ENCODE results near the gene USP12.
"Not testable (repeated sequence)": the region's sequence is repeated elsewhere in the genome, so short reads cannot be mapped to it uniquely, and the experiment has no call there.

The USP12 gene

DNA sequence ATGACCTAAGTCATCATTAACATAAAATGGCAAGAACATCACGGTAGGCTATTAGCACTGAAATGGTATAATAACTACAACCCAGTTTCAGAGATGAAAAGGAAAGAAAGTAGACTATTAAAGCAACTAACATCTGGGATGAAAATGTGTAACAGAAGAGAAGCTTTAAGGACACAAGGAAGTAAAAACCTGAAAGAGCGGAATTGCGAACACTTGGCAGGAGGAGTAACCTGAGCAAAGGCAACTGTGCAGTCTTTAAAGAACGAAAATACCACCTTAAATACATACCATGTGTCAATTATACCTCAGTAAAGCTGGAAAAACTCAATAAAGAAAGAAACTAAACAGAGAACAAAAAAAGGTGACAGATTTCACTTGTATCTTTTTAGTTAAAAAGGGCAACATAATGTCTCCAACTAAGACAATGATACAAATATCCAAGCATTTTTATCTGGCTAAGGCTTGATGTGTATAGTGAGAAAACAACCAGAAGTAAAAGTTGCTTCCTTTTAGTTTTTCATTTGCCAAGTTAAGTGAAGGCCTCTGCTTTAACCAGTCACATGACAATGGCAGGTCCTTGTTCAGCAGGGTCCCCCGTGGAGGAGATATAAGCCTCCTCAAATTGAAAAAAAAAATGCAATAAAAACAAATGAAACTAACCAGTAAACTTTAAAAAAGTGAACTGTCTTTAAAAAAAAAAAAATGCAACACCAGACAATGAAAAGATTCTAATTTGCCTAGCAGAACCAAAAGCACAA is 11.6 kb downstream of the USP12 start:
- no peak for TF ChIP-seq LEF1 (IDR thresholded peaks at IDR 0.05; ENCODE audit: borderline replicate concordance)
- no peak for DNase-seq (ENCODE audit: extremely low spot score)
- ChIA-PET CTCF (no interaction called here), POLR2A (interaction anchor here (2.2 kb wide), 1 partner anchor 34 kb away, joined by 6 read pairs; no protein-coding TSS in a partner anchor)

DNA sequence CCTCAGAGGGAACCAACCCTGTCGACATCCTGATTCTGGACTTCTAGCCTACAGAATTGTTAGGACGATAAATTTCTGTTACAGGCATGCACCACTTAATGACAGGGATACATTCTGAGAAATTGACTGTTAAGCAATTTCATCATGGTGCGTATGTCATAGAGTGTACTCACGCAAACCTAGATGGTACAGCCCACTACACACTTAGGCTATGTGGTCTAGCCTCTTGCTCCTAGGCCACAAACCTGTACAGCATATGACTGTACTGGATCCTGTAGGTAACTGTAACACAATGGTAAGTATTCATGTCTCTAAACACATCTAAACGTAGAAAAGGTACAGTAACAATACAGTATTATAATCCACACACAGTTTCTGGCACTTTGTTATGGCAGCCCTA is 13.3 kb downstream of the USP12 start:
- ChIA-PET POLR2A (no interaction called here), CTCF (no interaction called here)
- no peak for TF ChIP-seq ZNF384 (IDR thresholded peaks at IDR 0.05)
- TF ChIP-seq CTBP1 (IDR thresholded peaks at IDR 0.05; ENCODE audit: borderline replicate concordance): no peak
- no peak for TF ChIP-seq FOXA1 (IDR thresholded peaks at IDR 0.05)
- TF ChIP-seq ARNT (IDR thresholded peaks at IDR 0.05): no peak
- TF ChIP-seq HDGF (IDR thresholded peaks at IDR 0.05; ENCODE audit: borderline replicate concordance): no peak
- no peak for TF ChIP-seq FOXK2 (IDR thresholded peaks at IDR 0.05)
- DNase-seq (ENCODE audit: extremely low spot score): no peak

DNA sequence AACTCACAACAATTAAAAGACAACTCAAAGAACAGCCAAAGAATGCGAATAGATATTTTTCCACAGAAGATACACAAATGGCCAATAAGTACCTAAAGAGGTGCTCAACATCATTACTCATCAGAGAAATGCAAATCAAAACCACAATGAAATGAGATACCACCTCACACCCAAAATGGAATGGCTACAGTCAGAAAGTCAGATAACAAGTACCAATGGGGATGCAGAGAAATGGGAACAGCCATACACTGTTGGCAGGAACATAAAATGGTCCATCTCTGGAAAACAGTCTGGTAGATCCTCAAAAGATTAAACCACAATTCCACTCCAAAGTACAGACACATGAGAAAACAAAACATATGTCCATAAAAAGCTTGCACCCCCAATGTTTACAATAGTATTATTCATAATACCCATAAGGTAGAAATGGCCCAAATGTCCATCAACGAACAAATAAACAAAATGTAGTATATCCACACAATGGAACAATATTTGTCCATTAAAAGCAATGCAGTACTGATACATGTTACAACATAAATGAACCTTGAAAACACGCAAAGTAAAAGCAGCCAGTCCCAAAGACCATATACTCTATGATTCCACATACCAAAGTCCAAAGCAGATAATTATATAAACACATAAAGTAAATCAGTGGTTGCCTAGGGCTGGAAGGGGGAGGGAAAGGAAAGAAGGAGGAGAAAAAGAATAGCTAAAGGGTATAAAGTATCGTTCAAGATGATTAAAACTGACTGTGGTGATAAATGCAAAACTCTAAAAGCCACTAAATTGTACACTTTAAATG is 19.6 kb downstream of the USP12 start:
- DNase-seq (ENCODE audit: extremely low spot score): no peak
- TF ChIP-seq TARDBP (IDR thresholded peaks at IDR 0.05) (no peak), ARNT (IDR thresholded peaks at IDR 0.05) (no peak)
- CTCF ChIA-PET: interaction anchor here (0.9 kb wide), 1 partner anchor 195 kb away, joined by 3 read pairs; no protein-coding TSS in a partner anchor
- POLR2A ChIA-PET: no interaction called here

DNA sequence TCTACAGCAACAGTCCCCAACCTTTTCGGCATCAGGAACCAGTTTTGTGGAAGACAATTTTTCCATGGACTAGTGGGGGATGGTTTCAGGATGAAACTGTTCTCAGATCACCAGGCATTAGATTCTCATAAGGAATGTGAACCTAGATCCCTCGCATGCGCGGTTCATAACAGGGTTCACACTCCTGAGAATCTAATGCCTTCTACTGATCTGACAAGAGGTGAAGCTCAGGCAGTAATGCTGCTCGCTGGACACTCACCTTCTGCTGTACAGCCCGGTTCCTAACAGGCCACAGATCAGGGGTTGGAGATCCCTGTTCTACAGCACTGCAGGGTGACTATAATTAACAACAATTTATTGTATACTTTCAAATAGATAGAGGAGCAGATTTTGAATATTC is 21.9 kb downstream of the USP12 start:
- DNase-seq (ENCODE audit: extremely low spot score): no peak
- CTCF ChIA-PET: no interaction called here
- POLR2A ChIA-PET: no interaction called here
- TF ChIP-seq SUZ12 (IDR thresholded peaks at IDR 0.05): no peak
- no peak for TF ChIP-seq FOXA1 (IDR thresholded peaks at IDR 0.05)
- no peak for TF ChIP-seq LEF1 (IDR thresholded peaks at IDR 0.05; ENCODE audit: borderline replicate concordance)
- TF ChIP-seq FOXK2 (IDR thresholded peaks at IDR 0.05): no peak
- no peak for TF ChIP-seq L3MBTL2 (conservative IDR thresholded peaks at IDR 0.05)
- TF ChIP-seq HDGF (IDR thresholded peaks at IDR 0.05; ENCODE audit: borderline replicate concordance): no peak
- no peak for TF ChIP-seq FOXM1 (IDR thresholded peaks at IDR 0.05; ENCODE audit: borderline replicate concordance)
- TF ChIP-seq BHLHE40 (IDR thresholded peaks at IDR 0.05; ENCODE audit: borderline replicate concordance): no peak
- no peak for TF ChIP-seq SP1 (IDR thresholded peaks at IDR 0.05)
- no peak for TF ChIP-seq NFRKB (IDR thresholded peaks at IDR 0.05)
- no peak for TF ChIP-seq ARNT (IDR thresholded peaks at IDR 0.05)
- no peak for TF ChIP-seq ELF4 (IDR thresholded peaks at IDR 0.05)
- no peak for TF ChIP-seq CTBP1 (IDR thresholded peaks at IDR 0.05; ENCODE audit: borderline replicate concordance)
- TF ChIP-seq ZNF384 (IDR thresholded peaks at IDR 0.05): no peak
- no peak for TF ChIP-seq TARDBP (IDR thresholded peaks at IDR 0.05)

DNA sequence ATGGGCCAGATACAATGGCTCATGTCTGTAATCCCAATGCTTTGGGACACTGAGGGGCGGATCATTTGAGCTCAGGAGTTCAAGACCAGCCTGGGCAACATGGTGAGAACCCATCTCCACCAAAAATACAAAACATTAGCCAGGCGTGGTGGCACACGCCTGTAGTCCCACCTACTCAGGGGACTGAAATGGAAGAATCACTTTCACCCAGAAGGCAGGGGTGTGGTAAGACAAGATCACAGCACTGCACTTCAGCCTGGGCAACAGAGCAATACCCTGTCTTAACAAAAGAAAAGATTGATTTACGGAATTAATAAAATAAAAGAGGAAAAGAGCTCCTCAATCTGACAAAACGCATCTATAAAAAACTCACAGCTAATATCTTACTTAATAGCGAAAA is 22.7 kb downstream of the USP12 start:
- ChIA-PET CTCF (no interaction called here), POLR2A (no interaction called here)
- no peak for TF ChIP-seq BHLHE40 (IDR thresholded peaks at IDR 0.05; ENCODE audit: borderline replicate concordance)
- no peak for DNase-seq (ENCODE audit: extremely low spot score)

DNA sequence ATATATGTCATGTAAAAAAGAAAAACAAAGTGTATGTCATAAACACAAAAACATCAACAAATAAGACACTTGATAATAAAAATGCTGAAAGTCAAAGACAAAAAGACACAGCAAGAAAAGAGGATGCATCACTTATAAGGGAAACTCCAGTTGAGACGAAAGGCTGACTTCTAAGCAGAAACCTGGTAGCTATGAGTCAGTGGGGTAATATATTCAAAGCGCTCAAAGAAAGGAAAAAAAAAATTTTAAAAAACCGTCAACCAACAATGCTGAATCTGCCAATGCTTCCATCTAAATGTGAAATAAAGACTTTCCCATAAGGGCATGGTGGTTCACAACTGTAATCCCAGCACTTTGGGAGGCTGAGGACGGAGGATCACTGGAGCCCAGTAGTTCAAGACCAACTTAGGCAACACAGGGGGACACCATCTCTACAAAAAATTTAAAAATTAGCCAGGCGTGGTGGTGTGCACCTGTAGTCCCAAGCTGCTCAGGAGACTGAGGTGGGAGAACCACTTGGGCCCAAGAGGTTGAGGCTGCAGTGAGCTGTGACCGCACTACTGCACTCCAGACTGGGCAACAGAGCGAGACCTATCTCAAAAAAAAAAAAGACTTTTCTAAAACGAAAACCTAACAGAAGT is 24.0 kb downstream of the USP12 start:
- TF ChIP-seq TARDBP (IDR thresholded peaks at IDR 0.05) (no peak), NFRKB (IDR thresholded peaks at IDR 0.05) (no peak), FOXA1 (IDR thresholded peaks at IDR 0.05) (no peak), FOXK2 (IDR thresholded peaks at IDR 0.05) (no peak), ZNF384 (IDR thresholded peaks at IDR 0.05) (no peak), SP1 (IDR thresholded peaks at IDR 0.05) (no peak), L3MBTL2 (conservative IDR thresholded peaks at IDR 0.05) (no peak), LEF1 (IDR thresholded peaks at IDR 0.05; ENCODE audit: borderline replicate concordance) (no peak)
- no peak for DNase-seq (ENCODE audit: extremely low spot score)
- ChIA-PET CTCF (no interaction called here), POLR2A (no interaction called here)

DNA sequence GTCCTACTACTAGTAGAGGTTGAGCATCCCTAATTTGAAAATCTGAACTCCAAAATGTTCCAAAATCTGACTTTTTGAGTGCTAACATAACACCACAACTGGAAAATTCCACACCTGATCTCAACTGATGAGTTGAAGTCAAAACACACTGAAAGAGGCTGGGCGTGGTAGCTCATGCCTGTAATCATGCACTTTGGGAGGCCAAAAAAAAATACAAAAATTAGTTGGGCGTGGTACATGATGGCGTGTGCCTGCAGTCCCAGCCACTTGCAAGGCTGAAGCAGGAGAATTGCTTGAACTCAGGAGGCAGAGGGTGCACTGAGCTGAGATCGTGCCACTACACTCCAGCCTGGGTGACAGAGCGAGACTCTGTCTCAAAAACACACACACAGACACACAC is 29.9 kb downstream of the USP12 start:
- no peak for DNase-seq (ENCODE audit: extremely low spot score)
- CTCF ChIA-PET: no interaction called here
- TF ChIP-seq BHLHE40 (IDR thresholded peaks at IDR 0.05; ENCODE audit: borderline replicate concordance) (no peak), LEF1 (IDR thresholded peaks at IDR 0.05; ENCODE audit: borderline replicate concordance) (no peak), SP1 (IDR thresholded peaks at IDR 0.05) (no peak), CTBP1 (IDR thresholded peaks at IDR 0.05; ENCODE audit: borderline replicate concordance) (no peak), HDGF (IDR thresholded peaks at IDR 0.05; ENCODE audit: borderline replicate concordance) (no peak), FOXM1 (IDR thresholded peaks at IDR 0.05; ENCODE audit: borderline replicate concordance) (no peak), ZNF384 (IDR thresholded peaks at IDR 0.05) (no peak), ARNT (IDR thresholded peaks at IDR 0.05) (no peak), ELF4 (IDR thresholded peaks at IDR 0.05) (no peak), FOXA1 (IDR thresholded peaks at IDR 0.05) (no peak), NFRKB (IDR thresholded peaks at IDR 0.05) (no peak), TARDBP (IDR thresholded peaks at IDR 0.05) (no peak), FOXK2 (IDR thresholded peaks at IDR 0.05) (no peak), SUZ12 (IDR thresholded peaks at IDR 0.05) (no peak), L3MBTL2 (conservative IDR thresholded peaks at IDR 0.05) (no peak)
- TF ChIP-seq, protein P1, sequence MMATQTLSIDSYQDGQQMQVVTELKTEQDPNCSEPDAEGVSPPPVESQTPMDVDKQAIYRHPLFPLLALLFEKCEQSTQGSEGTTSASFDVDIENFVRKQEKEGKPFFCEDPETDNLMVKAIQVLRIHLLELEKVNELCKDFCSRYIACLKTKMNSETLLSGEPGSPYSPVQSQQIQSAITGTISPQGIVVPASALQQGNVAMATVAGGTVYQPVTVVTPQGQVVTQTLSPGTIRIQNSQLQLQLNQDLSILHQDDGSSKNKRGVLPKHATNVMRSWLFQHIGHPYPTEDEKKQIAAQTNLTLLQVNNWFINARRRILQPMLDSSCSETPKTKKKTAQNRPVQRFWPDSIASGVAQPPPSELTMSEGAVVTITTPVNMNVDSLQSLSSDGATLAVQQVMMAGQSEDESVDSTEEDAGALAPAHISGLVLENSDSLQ (IDR thresholded peaks at IDR 0.05): no peak
- POLR2A ChIA-PET: no interaction called here

DNA sequence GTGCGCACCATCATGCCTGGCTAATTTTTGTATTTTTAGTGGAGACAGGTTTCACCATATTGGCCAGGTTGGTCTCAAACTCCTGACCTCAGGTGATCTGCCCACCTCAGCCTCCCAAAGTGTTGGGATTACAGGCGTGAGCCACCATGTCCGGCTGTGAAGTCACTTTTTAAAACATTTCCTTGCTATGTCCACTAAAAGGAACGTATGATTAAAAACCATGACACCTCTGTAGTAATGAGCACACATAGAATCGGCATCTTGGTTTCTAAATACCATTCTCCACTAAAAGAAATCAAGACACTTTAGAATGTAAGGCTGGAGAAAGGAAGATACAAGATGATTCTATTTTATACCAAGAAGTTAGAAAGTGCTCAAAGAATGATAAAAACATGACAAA is 30.5 kb downstream of the USP12 start:
- POLR2A ChIA-PET; CTCF ChIA-PET; DNase-seq (ENCODE audit: extremely low spot score): not testable (repeated sequence)

Data from HEK293T (cell line).